Type B pancreatic cell (in vitro differentiated cells): Measurements from ENCODE around the gene SLC38A3. TPM values are rescaled to one million over a fixed set of nuclear protein-coding genes. Genes with fewer than 3 reads are reported as not detected.
A peak's percentile ranks its signal among the peaks of the same experiment; 100 is the strongest.

ENCODE experiments used
- DNase-seq: peaks from one replicate; pipeline ENCODE4 v3.0.0; 2021; ENCODE audit warnings: mixed read lengths; ENCODE audit not compliant: unreplicated experiment; ENCODE audit errors: extremely low spot score
- H3K27ac Mint-ChIP-seq: 2 replicates; pipeline ENCODE4 v1.8.0; 2021; ENCODE audit warnings: mild to moderate bottlenecking, mixed read lengths
- H3K27me3 Mint-ChIP-seq: 2 replicates; pipeline ENCODE4 v1.8.0; 2021; ENCODE audit warnings: mixed read lengths
- H3K36me3 Mint-ChIP-seq: 2 replicates; pipeline ENCODE4 v1.8.0; 2021; ENCODE audit warnings: mixed read lengths
- H3K4me1 Mint-ChIP-seq: one replicate; pipeline ENCODE4 v1.8.0; 2021; ENCODE audit warnings: mixed read lengths; ENCODE audit not compliant: unreplicated experiment
- H3K4me3 Mint-ChIP-seq: 2 replicates; pipeline ENCODE4 v1.8.0; 2021; ENCODE audit warnings: mild to moderate bottlenecking, mixed read lengths
- H3K9me3 Mint-ChIP-seq: 2 replicates; pipeline ENCODE4 v1.8.0; 2021; ENCODE audit warnings: mixed read lengths
- total RNA-seq: library from RNA; stranded (reverse); gene quantifications from 2 replicates; pipeline ENCODE4 v1.2.1, GENCODE V29; 2021; ENCODE audit warnings: low replicate concordance
- TF ChIP-seq, protein P1 (sequence below): fragments of 200-600 bp; sonication (generic); conservative IDR thresholded peaks from 2 replicates; pipeline ENCODE4 v1.5.0; 2021; ENCODE audit warnings: antibody characterized with exemption, mild to moderate bottlenecking

The SLC38A3 gene
- total RNA-seq, 1 donor from 2014 or later = 6.0 TPM

DNA sequence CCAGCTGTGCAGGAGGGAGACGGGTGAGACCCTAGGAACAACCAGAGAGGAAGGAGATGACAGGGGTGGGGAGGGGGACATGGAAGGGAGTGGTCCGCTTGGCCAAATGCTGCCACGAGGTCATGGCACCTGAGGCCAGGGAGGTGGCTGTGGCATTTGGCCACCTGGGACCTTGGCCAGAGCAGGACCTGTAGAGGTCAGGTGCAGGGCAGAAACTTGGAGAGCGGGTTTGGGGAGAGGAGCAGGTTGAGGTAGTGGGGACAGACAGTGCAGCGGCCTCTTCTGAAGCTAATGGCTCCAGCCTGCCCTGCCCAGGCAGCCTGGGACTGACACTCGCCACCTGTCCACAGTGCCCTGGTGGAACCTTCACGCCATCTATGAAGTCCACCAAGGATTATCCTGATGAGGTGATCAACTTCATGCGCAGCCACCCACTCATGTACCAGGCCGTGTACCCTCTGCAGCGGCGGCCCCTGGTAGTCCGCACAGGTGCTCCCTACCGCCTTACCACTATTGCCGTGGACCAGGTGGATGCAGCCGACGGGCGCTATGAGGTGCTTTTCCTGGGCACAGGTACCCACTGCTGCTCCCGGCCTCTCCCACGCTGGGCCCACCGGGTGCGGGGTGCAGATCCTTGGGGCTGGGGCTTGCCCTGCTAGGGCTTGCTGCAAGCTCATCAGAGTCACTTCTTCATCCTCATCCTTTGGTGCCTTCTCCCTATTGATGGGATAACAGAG is 20.7 kb upstream of the SLC38A3 start:
- Mint-ChIP-seq H3K27ac (no peak overlapping the region), H3K27me3 (no peaks in the 10 kb centered on the region), H3K4me1 (peaks cover 8% of the 10 kb centered on the region), H3K36me3 (peaks cover 10% of the 10 kb centered on the region), H3K4me3 (no peak overlapping the region), H3K9me3 (no peaks in the 10 kb centered on the region)
- TF ChIP-seq, protein P1, sequence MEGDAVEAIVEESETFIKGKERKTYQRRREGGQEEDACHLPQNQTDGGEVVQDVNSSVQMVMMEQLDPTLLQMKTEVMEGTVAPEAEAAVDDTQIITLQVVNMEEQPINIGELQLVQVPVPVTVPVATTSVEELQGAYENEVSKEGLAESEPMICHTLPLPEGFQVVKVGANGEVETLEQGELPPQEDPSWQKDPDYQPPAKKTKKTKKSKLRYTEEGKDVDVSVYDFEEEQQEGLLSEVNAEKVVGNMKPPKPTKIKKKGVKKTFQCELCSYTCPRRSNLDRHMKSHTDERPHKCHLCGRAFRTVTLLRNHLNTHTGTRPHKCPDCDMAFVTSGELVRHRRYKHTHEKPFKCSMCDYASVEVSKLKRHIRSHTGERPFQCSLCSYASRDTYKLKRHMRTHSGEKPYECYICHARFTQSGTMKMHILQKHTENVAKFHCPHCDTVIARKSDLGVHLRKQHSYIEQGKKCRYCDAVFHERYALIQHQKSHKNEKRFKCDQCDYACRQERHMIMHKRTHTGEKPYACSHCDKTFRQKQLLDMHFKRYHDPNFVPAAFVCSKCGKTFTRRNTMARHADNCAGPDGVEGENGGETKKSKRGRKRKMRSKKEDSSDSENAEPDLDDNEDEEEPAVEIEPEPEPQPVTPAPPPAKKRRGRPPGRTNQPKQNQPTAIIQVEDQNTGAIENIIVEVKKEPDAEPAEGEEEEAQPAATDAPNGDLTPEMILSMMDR = no peak
- no peak for DNase-seq

DNA sequence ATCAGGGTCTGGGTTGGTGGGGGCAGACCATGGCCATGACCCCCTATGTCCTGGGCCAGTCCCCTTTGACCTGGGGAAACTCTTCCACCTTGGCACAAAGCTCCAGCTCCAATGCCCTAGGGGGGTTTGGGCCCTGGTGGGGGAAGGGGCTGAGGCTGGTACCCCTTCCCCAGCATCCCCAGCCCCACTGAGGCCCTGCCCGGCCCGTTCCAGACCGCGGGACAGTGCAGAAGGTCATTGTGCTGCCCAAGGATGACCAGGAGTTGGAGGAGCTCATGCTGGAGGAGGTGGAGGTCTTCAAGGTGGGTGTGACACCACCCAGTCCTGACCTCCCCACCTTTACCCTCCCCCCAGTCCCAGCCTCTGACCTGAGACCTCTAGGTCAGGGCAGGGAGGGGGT is 19.8 kb upstream of the SLC38A3 start:
- H3K4me3 Mint-ChIP-seq = no peak overlapping the region
- H3K27ac Mint-ChIP-seq = no peak overlapping the region
- no peaks in the 10 kb centered on the region for H3K9me3 Mint-ChIP-seq
- no peaks in the 10 kb centered on the region for H3K27me3 Mint-ChIP-seq
- H3K4me1 Mint-ChIP-seq = peaks cover 5% of the 10 kb centered on the region
- DNase-seq = no peak
- peaks cover 6% of the 10 kb centered on the region for H3K36me3 Mint-ChIP-seq
- TF ChIP-seq, protein P1 = no peak

DNA sequence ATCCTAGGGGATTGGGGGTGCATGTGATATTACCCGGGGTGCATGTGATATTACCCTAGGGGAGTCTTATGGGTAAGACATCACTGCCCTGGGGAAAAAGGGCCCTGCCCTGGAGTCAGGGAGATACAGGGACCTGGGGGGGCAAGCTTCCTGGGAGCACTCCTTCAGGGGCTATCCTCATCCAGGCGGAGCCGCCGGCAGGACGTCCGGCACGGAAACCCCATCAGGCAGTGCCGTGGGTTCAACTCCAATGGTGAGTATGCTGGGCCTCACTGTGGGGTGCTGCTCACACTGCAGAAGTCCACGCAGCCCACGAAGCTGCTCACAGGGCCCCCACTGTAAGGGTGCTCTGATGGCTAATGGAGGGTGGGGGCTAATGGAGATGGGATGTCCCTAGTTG is 19.0 kb upstream of the SLC38A3 start:
- Mint-ChIP-seq H3K36me3 (peaks cover 6% of the 10 kb centered on the region), H3K4me3 (no peak overlapping the region), H3K4me1 (peaks cover 5% of the 10 kb centered on the region), H3K9me3 (no peaks in the 10 kb centered on the region), H3K27me3 (no peaks in the 10 kb centered on the region), H3K27ac (no peak overlapping the region)
- DNase-seq = no peak
- TF ChIP-seq, protein P1 = no peak

DNA sequence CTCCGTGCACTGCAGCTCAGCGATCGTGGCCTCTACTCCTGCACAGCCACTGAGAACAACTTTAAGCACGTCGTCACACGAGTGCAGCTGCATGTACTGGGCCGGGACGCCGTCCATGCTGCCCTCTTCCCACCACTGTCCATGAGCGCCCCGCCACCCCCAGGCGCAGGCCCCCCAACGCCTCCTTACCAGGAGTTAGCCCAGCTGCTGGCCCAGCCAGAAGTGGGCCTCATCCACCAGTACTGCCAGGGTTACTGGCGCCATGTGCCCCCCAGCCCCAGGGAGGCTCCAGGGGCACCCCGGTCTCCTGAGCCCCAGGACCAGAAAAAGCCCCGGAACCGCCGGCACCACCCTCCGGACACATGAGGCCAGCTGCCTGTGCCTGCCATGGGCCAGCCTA is 17.3 kb upstream of the SLC38A3 start:
- Mint-ChIP-seq H3K4me3 (no peak overlapping the region), H3K27ac (no peak overlapping the region), H3K9me3 (no peaks in the 10 kb centered on the region), H3K4me1 (peaks cover 5% of the 10 kb centered on the region), H3K27me3 (peaks cover 3% of the 10 kb centered on the region), H3K36me3 (no peaks in the 10 kb centered on the region)
- TF ChIP-seq, protein P1 = no peak
- no peak for DNase-seq

DNA sequence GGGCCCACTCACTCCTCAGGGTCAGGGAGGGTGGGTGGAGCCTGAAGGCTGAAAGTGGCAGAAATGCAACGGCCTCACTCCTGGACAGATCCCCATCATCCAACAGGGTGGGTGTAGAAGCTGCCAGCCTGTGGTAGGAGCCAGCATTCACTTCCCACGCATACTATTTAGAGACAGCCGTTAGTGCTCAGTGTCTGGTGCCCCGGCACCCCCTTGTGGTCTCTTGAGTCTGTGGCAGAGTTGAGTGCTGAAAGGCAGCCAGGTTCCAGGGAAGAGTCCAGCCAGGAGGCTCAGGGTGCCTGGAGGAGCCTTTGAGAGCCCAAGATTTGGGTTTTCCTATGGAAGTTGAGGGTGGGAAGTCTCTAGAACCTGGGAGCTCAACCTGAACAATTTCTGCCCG is 15.8 kb upstream of the SLC38A3 start:
- Mint-ChIP-seq H3K36me3 (no peaks in the 10 kb centered on the region), H3K27me3 (peaks cover 4% of the 10 kb centered on the region), H3K4me3 (no peak overlapping the region), H3K27ac (peak overlapping the region; percentile 46), H3K4me1 (peaks cover 5% of the 10 kb centered on the region), H3K9me3 (no peaks in the 10 kb centered on the region)
- DNase-seq = no peak
- TF ChIP-seq, protein P1 = peak; percentile 84
